Neural cell (in vitro differentiated cells): ENCODE results near the gene MB21D2. TPM values are rescaled to one million over a fixed set of nuclear protein-coding genes. Genes with fewer than 3 reads are reported as not detected.

Source experiments
- H2AFZ ChIP-seq: fragments of 200-600, 300-800 bp; sonication (generic), shearing (Covaris generic); 2 replicates; pipeline ENCODE4 v1.6.0; 2014; ENCODE audit warnings: low read depth, mild to moderate bottlenecking, antibody characterized with exemption, low read length, moderate library complexity
- H3F3A ChIP-seq: fragments of 200-600 bp; shearing (Covaris generic); 2 replicates; pipeline ENCODE4 v1.6.1; 2016; ENCODE audit warnings: mild to moderate bottlenecking, moderate library complexity, mixed read lengths, antibody characterized with exemption, low read length; ENCODE audit not compliant: insufficient read depth, poor library complexity, severe bottlenecking
- H3K27ac ChIP-seq: fragments of 200-600, 300-800 bp; sonication (generic), shearing (Covaris generic); 2 replicates; pipeline ENCODE4 v1.5.1; 2014; ENCODE audit warnings: mild to moderate bottlenecking, low read length, moderate library complexity
- H3K27me3 ChIP-seq: fragments of 300-800, 200-600 bp; sonication (generic), shearing (Covaris generic); 2 replicates; pipeline ENCODE4 v1.6.0; 2014; ENCODE audit warnings: mild to moderate bottlenecking, low read depth, low read length, moderate library complexity; ENCODE audit not compliant: insufficient read depth
- H3K36me3 ChIP-seq: fragments of 300-800, 200-600 bp; sonication (generic), shearing (Covaris generic); 2 replicates; pipeline ENCODE4 v1.5.1; 2014; ENCODE audit warnings: mild to moderate bottlenecking, antibody characterized with exemption, low read length, moderate library complexity; ENCODE audit not compliant: insufficient read depth
- H3K4me2 ChIP-seq: fragments of 300-800, 200-600 bp; sonication (generic), shearing (Covaris generic); 2 replicates; pipeline ENCODE4 v1.6.0; 2014; ENCODE audit warnings: mild to moderate bottlenecking, low read length
- H3K4me3 ChIP-seq: fragments of 300-800, 200-600 bp; sonication (generic), shearing (Covaris generic); 2 replicates; pipeline ENCODE4 v1.5.1; 2014; ENCODE audit warnings: mild to moderate bottlenecking, low read length, moderate library complexity
- H3K79me2 ChIP-seq: fragments of 200-600 bp; shearing (Covaris generic); replicated peaks from 2 replicates; pipeline ENCODE4 v1.6.0; 2014; ENCODE audit warnings: mild to moderate bottlenecking, low read length, moderate library complexity; ENCODE audit not compliant: insufficient read depth
- H3K9ac ChIP-seq: fragments of 300-800, 200-600 bp; sonication (generic), shearing (Covaris generic); 2 replicates; pipeline ENCODE4 v1.6.1; 2016; ENCODE audit warnings: mild to moderate bottlenecking, low read length, mixed read lengths
- H3K9me2 ChIP-seq: fragments of 200-600 bp; shearing (Covaris generic); 2 replicates; pipeline ENCODE4 v1.6.1; 2016; ENCODE audit warnings: mild to moderate bottlenecking, low read length, mixed read lengths; ENCODE audit not compliant: insufficient read depth
- H3K9me3 ChIP-seq: fragments of 200-600, 300-800 bp; sonication (generic), shearing (Covaris generic); 2 replicates; pipeline ENCODE4 v1.6.1; 2016; ENCODE audit warnings: mild to moderate bottlenecking, mixed run types, low read length, moderate library complexity, mixed read lengths
- H4K20me1 ChIP-seq: fragments of 200-600 bp; shearing (Covaris generic); 2 replicates; pipeline ENCODE4 v1.6.1; 2016; ENCODE audit warnings: mild to moderate bottlenecking, mixed run types; ENCODE audit not compliant: insufficient read depth
- CTCF ChIP-seq: fragments of 450-650 bp; IDR thresholded peaks from 2 replicates; pipeline ENCODE4 v1.5.1; 2014; ENCODE audit warnings: antibody characterized with exemption, mild to moderate bottlenecking, moderate library complexity; ENCODE audit not compliant: poor library complexity, severe bottlenecking
- EP300 ChIP-seq: fragments of 450-650 bp; conservative IDR thresholded peaks from 2 replicates; pipeline ENCODE4 v1.6.1; 2014; ENCODE audit warnings: antibody characterized with exemption, mild to moderate bottlenecking, moderate library complexity; ENCODE audit not compliant: poor library complexity, severe bottlenecking
- EZH2 ChIP-seq: fragments of 200-600, 300-800 bp; shearing (Covaris generic), sonication (generic); IDR thresholded peaks from 2 replicates; pipeline ENCODE4 v1.6.1; 2014; ENCODE audit warnings: antibody characterized with exemption, low read length, borderline replicate concordance, mild to moderate bottlenecking; ENCODE audit not compliant: insufficient read depth, poor library complexity, severe bottlenecking
- MXI1 ChIP-seq: fragments of 450-650 bp; conservative IDR thresholded peaks from 2 replicates; pipeline ENCODE4 v1.6.1; 2014; ENCODE audit warnings: antibody characterized with exemption, mild to moderate bottlenecking; ENCODE audit not compliant: poor library complexity, severe bottlenecking
- POLR2AphosphoS5 ChIP-seq: IDR thresholded peaks from 2 replicates; pipeline ENCODE4 v1.6.1; 2012
- RAD21 ChIP-seq: fragments of 450-650 bp; conservative IDR thresholded peaks from 2 replicates; pipeline ENCODE4 v1.6.1; 2014; ENCODE audit warnings: antibody characterized with exemption, mild to moderate bottlenecking, moderate library complexity
- REST ChIP-seq: IDR thresholded peaks from 2 replicates; pipeline ENCODE4 v1.6.1; 2012; ENCODE audit warnings: borderline replicate concordance
- SMC3 ChIP-seq: fragments of 450-650 bp; conservative IDR thresholded peaks from 2 replicates; pipeline ENCODE4 v1.6.1; 2014; ENCODE audit warnings: antibody characterized with exemption, mild to moderate bottlenecking, moderate library complexity; ENCODE audit not compliant: poor library complexity
- TAF1 ChIP-seq: IDR thresholded peaks from 2 replicates; pipeline ENCODE4 v1.6.1; 2012; ENCODE audit warnings: low read depth
- polyA plus RNA-seq: library from polyadenylated mRNA; depleted of rRNA; stranded (reverse); fragments of >200 nt; gene quantifications from 2 replicates; pipeline ENCODE4 v1.2.3, GENCODE V29; 2014

Gene MB21D2
- polyA plus RNA-seq, 1 donor from 2014 or later, result 39.0 TPM

GRCh38 chr3:192834428-192834827 lies 83.2 kb downstream of the MB21D2 start:
- Histone ChIP-seq H4K20me1 (no peaks in the 10 kb centered on the region), H3K36me3 (no peaks in the 10 kb centered on the region), H3K9me2 (no peaks in the 10 kb centered on the region), H3F3A (no peaks in the 10 kb centered on the region), H3K4me2 (no peak overlapping the region), H3K4me3 (no peak overlapping the region), H2AFZ (no peak overlapping the region), H3K27me3 (no peaks in the 10 kb centered on the region), H3K9me3 (no peaks in the 10 kb centered on the region), H3K79me2 (peaks cover 4% of the 10 kb centered on the region), H3K27ac (no peak overlapping the region), H3K9ac (no peak overlapping the region)
- TF ChIP-seq SMC3 (no peak), REST (no peak), POLR2AphosphoS5 (no peak)

- no peak for TF ChIP-seq EP300
- Histone ChIP-seq H3K79me2 (peaks cover 4% of the 10 kb centered on the region), H3K27me3 (no peaks in the 10 kb centered on the region), H4K20me1 (no peaks in the 10 kb centered on the region), H3K9ac (no peak overlapping the region), H3K9me2 (no peaks in the 10 kb centered on the region), H3F3A (no peaks in the 10 kb centered on the region), H3K4me2 (no peak overlapping the region), H3K27ac (no peak overlapping the region), H2AFZ (no peak overlapping the region), H3K4me3 (no peak overlapping the region), H3K9me3 (no peaks in the 10 kb centered on the region), H3K36me3 (no peaks in the 10 kb centered on the region)
These were observed 84.3 kb downstream of the MB21D2 start for GRCh38 chr3:192833177-192833890.

- H3K79me2 ChIP-seq, result peaks cover 4% of the 10 kb centered on the region
- H3K27me3 ChIP-seq, result no peaks in the 10 kb centered on the region
- no peak overlapping the region for H3K27ac ChIP-seq
- H3K9me3 ChIP-seq, result no peaks in the 10 kb centered on the region
- no peak overlapping the region for H2AFZ ChIP-seq
- no peak overlapping the region for H3K4me2 ChIP-seq
- H3K4me3 ChIP-seq, result no peak overlapping the region
- TF ChIP-seq POLR2AphosphoS5 (no peak), TAF1 (no peak), RAD21 (no peak), MXI1 (no peak), REST (no peak), EP300 (no peak), SMC3 (no peak), EZH2 (no peak), CTCF (no peak)
- no peaks in the 10 kb centered on the region for H3F3A ChIP-seq
- no peak overlapping the region for H3K9ac ChIP-seq
- no peaks in the 10 kb centered on the region for H3K9me2 ChIP-seq
- no peaks in the 10 kb centered on the region for H4K20me1 ChIP-seq
- H3K36me3 ChIP-seq, result no peaks in the 10 kb centered on the region
These were observed 85.8 kb downstream of the MB21D2 start for GRCh38 chr3:192831801-192832347.
